Type B pancreatic cell (in vitro differentiated cells): ENCODE data around the gene GTF3C2. TPM values are rescaled to one million over a fixed set of nuclear protein-coding genes. Genes with fewer than 3 reads are reported as not detected.

Experiments used
- DNase-seq: peaks from one replicate; pipeline ENCODE4 v3.0.0; 2021; ENCODE audit warnings: mixed read lengths; ENCODE audit not compliant: unreplicated experiment; ENCODE audit errors: extremely low spot score
- H3K27ac Mint-ChIP-seq: 2 replicates; pipeline ENCODE4 v1.8.0; 2021; ENCODE audit warnings: mild to moderate bottlenecking, mixed read lengths
- H3K27me3 Mint-ChIP-seq: 2 replicates; pipeline ENCODE4 v1.8.0; 2021; ENCODE audit warnings: mixed read lengths
- H3K36me3 Mint-ChIP-seq: 2 replicates; pipeline ENCODE4 v1.8.0; 2021; ENCODE audit warnings: mixed read lengths
- H3K4me1 Mint-ChIP-seq: one replicate; pipeline ENCODE4 v1.8.0; 2021; ENCODE audit warnings: mixed read lengths; ENCODE audit not compliant: unreplicated experiment
- H3K4me3 Mint-ChIP-seq: 2 replicates; pipeline ENCODE4 v1.8.0; 2021; ENCODE audit warnings: mild to moderate bottlenecking, mixed read lengths
- H3K9me3 Mint-ChIP-seq: 2 replicates; pipeline ENCODE4 v1.8.0; 2021; ENCODE audit warnings: mixed read lengths
- total RNA-seq: library from RNA; stranded (reverse); gene quantifications from 2 replicates; pipeline ENCODE4 v1.2.1, GENCODE V29; 2021; ENCODE audit warnings: low replicate concordance
- TF ChIP-seq, protein P1 (sequence below): fragments of 200-600 bp; sonication (generic); conservative IDR thresholded peaks from 2 replicates; pipeline ENCODE4 v1.5.0; 2021; ENCODE audit warnings: antibody characterized with exemption, mild to moderate bottlenecking

GTF3C2 gene
- total RNA-seq, 1 donor from 2014 or later, result 76.5 TPM

DNA sequence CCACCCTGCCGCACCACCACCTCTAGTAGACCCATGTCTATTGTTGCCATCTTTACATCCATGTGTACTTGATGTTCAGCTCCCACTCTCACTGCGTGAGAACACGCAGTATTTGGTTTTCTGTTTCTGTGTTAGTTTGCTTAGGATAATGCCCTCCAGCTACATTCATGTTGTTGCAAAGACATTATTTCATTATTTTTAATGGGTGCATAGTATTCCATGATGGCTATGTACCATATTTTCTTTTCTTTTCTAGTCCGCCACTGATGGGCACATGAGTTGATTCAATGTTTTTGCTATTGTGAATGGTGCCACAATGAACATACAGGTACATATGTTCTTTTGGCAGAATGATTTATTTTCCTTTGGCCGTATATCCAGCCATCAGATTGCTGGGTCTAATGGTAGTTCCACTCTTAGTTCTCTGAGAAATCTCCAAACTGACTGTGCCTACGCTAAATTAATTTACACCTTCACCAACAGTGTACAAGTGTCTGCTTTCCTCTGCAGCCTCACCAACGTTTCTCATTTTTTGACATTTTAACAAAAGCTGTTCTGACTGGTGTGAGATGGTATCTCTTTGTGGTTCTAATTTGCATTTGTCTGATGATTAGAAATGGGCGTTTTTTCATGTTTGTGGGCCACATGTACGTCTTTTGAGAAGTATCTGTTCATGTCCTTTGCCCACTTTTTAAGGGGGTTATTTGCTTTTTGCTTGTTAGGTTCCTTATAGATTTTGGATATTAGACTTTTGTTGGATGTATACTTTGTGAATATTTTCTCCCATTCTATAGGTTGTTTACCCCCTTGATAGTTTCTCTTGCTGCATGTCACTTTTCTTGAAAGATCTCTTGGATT, 34.5 kb upstream of the GTF3C2 start:
- Mint-ChIP-seq H3K27me3 (no peaks in the 10 kb centered on the region), H3K9me3 (no peaks in the 10 kb centered on the region), H3K27ac (no peak overlapping the region), H3K36me3 (peaks cover 11% of the 10 kb centered on the region), H3K4me3 (no peak overlapping the region), H3K4me1 (no peaks in the 10 kb centered on the region)
- TF ChIP-seq, protein P1, sequence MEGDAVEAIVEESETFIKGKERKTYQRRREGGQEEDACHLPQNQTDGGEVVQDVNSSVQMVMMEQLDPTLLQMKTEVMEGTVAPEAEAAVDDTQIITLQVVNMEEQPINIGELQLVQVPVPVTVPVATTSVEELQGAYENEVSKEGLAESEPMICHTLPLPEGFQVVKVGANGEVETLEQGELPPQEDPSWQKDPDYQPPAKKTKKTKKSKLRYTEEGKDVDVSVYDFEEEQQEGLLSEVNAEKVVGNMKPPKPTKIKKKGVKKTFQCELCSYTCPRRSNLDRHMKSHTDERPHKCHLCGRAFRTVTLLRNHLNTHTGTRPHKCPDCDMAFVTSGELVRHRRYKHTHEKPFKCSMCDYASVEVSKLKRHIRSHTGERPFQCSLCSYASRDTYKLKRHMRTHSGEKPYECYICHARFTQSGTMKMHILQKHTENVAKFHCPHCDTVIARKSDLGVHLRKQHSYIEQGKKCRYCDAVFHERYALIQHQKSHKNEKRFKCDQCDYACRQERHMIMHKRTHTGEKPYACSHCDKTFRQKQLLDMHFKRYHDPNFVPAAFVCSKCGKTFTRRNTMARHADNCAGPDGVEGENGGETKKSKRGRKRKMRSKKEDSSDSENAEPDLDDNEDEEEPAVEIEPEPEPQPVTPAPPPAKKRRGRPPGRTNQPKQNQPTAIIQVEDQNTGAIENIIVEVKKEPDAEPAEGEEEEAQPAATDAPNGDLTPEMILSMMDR, result no peak
- DNase-seq, result no peak

DNA sequence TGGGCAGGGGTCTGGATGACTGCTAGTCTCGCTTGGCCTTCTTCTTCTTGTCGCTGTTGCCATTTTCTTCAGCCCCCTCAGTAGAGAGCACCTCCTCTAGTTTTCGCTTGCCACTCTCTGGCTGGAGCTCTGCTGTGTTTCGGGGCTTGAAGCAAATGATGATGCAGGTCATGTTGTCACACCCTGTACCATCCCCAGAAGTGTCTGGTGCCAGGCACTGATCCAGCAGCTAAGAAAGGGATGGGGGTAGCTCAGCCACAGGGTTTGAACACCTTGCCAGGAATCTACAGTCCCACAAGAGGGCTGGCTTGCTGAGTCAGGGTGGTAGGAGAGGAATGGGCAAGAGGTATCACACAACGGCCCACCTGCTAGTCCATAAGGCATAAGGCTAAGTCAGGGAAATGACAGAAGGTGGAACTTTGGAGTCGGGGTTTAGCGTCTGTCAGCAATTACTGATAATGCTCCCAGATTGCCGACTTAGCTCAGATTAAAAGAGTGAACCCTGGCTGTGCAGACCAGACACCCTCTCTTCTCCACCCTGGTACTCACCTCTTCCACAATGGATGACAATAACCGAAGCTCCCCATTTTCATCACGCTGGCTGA, 25.1 kb upstream of the GTF3C2 start:
- no peaks in the 10 kb centered on the region for H3K9me3 Mint-ChIP-seq
- peaks cover 28% of the 10 kb centered on the region for H3K36me3 Mint-ChIP-seq
- no peaks in the 10 kb centered on the region for H3K27me3 Mint-ChIP-seq
- peaks cover 24% of the 10 kb centered on the region for H3K4me1 Mint-ChIP-seq
- DNase-seq, result no peak
- peak overlapping the region; percentile 97 for H3K27ac Mint-ChIP-seq
- H3K4me3 Mint-ChIP-seq, result peak overlapping the region; percentile 88
- TF ChIP-seq, protein P1, result no peak

DNA sequence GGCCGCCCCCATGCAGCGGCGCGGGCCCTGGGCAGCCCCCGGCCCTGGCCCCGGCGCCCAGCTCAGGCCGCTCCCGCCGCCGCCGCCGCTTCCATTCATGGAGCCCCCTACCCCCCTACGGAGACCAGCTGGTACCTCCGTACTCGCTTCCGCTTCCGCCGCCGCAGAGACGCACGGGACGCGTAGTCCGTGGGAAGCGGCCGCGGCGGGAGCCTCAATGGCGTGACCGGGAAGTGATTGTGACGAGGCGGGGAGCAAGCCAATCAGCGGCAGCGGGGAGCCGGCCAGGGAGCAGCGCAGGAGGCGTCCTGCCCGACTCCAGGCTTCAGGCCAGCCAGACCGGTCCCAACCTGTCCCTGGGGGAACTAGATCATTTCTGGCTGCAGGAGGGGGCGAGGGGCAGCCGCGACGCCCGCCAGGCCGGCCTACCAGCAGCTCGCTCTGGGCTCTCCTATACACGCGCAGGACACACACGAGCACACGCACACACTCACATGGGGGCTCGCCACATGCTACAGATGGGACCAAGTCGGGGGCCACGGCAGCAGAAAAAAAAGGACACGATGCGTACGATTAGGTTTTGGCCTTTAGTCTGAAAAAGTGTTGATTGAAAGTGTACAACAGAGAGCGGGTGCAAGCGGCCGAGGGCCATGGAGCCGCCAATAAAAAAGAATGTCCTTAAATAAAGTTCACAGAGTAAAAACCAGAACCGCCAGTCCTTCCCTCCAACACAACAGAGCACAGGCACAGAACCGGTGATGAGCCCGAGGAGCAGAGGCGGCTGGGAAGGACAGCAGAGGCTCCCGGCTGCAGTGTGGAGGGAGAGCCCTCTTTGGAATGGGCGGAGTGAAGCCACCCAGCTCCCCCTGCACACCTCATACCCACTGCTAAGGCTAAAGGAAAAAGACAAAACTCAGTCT, 24.3 kb upstream of the GTF3C2 start, which contains the start of gene ZNF513:
ZNF513 (minus strand) TSS at position 109 of the 920 bp plus-strand sequence. CDS start 208 bp downstream, outside the sequence.
- H3K9me3 Mint-ChIP-seq, result no peaks in the 10 kb centered on the region
- H3K36me3 Mint-ChIP-seq, result peaks cover 26% of the 10 kb centered on the region
- peak within 1 kb of the TSS; percentile 88 for H3K4me3 Mint-ChIP-seq
- DNase-seq, result peak; percentile 96
- peak within 1 kb of the TSS; percentile 97 for H3K27ac Mint-ChIP-seq
- no peaks in the 10 kb centered on the region for H3K27me3 Mint-ChIP-seq
- H3K4me1 Mint-ChIP-seq, result peaks cover 24% of the 10 kb centered on the region
- TF ChIP-seq, protein P1, result no peak

- Mint-ChIP-seq H3K9me3 (no peaks in the 10 kb centered on the region), H3K36me3 (peaks cover 19% of the 10 kb centered on the region), H3K4me1 (peaks cover 24% of the 10 kb centered on the region), H3K4me3 (peak overlapping the region; percentile 88), H3K27ac (peak overlapping the region; percentile 97), H3K27me3 (no peaks in the 10 kb centered on the region)
- TF ChIP-seq, protein P1, result no peak
- DNase-seq, result no peak
Measured at GRCh38 chr2:27379836-27380625, 23.5 kb upstream of the GTF3C2 start.
